Left lung (tissue), 10 donors: ENCODE measurements around the gene NOX5. TPM values are rescaled to one million over a fixed set of nuclear protein-coding genes. Genes with fewer than 3 reads are reported as not detected.

ENCODE experiments used
- ATAC-seq: fragments of 200-7000 bp; cut with Tn5 transposase; one replicate; pipeline ENCODE4 v1.9.1; 2020; ENCODE audit warnings: moderate library complexity
- DNase-seq, 4 donors: peaks; one replicate each; pipeline ENCODE4 v3.0.0-alpha.2; 2013 to 2020
- H3K27ac ChIP-seq, 2 donors: fragments of 200-600 bp; sonication (generic) in 1 of 2; one replicate each; pipeline versions ENCODE4 v1.5.0 to v1.8.0; 2020 to 2021
- H3K27me3 ChIP-seq, 2 donors: fragments of 200-600 bp; sonication (generic) in 1 of 2; one replicate each; pipeline versions ENCODE4 v1.5.0 to v1.8.0; 2020 to 2021
- H3K36me3 ChIP-seq, 2 donors: fragments of 200-600 bp; sonication (generic) in 1 of 2; one replicate each; pipeline versions ENCODE4 v1.5.0 to v1.8.0; 2020 to 2021
- H3K4me1 ChIP-seq, 2 donors: fragments of 200-600 bp; one replicate each; pipeline ENCODE4 v1.8.0; 2021
- H3K4me3 ChIP-seq, 2 donors: fragments of 200-600 bp; sonication (generic) in 1 of 2; one replicate each; pipeline versions ENCODE4 v1.5.0 to v1.8.0; 2020 to 2021; ENCODE audit warnings: mild to moderate bottlenecking in 1 of 2
- H3K9me3 ChIP-seq, 2 donors: fragments of 200-600 bp; sonication (generic) in 1 of 2; one replicate each; pipeline versions ENCODE4 v1.5.0 to v1.8.0; 2020 to 2021
- CTCF ChIP-seq, 2 donors: fragments of 200-600 bp; sonication (generic) in 1 of 2; IDR thresholded peaks; one replicate each; pipeline versions ENCODE4 v1.5.0 to v1.8.0; 2021; ENCODE audit warnings: antibody characterized with exemption in 2 of 2
- intact Hi-C, 2 donors: fragments of 100-400 bp; cut with DNase I; formaldehyde crosslinking; loops; one replicate each; pipeline versions ENCODE4 v1.11.2 to v1.14.2; 2022
- polyA plus RNA-seq, 6 donors: library from polyadenylated mRNA; unstranded; fragments of 120-200 nt; gene quantifications; one replicate each; pipeline ENCODE4 v1.2.1, GENCODE V29; 2013; ENCODE audit not compliant: insufficient read length in 6 of 6
- total RNA-seq, 2 donors: library from RNA; stranded (reverse); fragmentation: NEBNext Ultra II Directional; extraction: Animal tissue kit (Norgen Biotek cat#: 25700); gene quantifications; one replicate each; pipeline ENCODE4 v1.2.1, GENCODE V29; 2021
- donor health status: DM: no; HTN: yes; CAD: no.
- donor health status: DM: no; HTN: no; CAD: no.

NOX5 gene
- total and polyA plus RNA-seq, 8 donors, result 0.16 to 0.83 (median 0.41) TPM

- H3K27ac ChIP-seq, result peak overlapping the region; percentile 57 to 73
- H3K36me3 ChIP-seq, result no peaks in the 10 kb centered on the region
- TF ChIP-seq CTCF (IDR thresholded peaks at IDR 0.05), result no peak
- no peak overlapping the region for H3K4me3 ChIP-seq
- no peaks in the 10 kb centered on the region for H3K9me3 ChIP-seq
- peaks cover 3 to 21% of the 10 kb centered on the region in 2 donors for H3K4me1 ChIP-seq
- DNase-seq (peak in 2 of 4 donors; percentile 54 to 81), ATAC-seq (peak; percentile 56)
- intact Hi-C loops, result no loop called here
- H3K27me3 ChIP-seq, result no peaks in the 10 kb centered on the region
Measured at GRCh38 chr15:69081310-69082004, 67.0 kb downstream of the NOX5 start.

- DNase-seq, result peak in 2 of 4 donors; percentile 71 to 79
- TF ChIP-seq CTCF (IDR thresholded peaks at IDR 0.05), result no peak
- ATAC-seq, result peak; percentile 58
- no peak overlapping the region for H3K4me3 ChIP-seq
- H3K36me3 ChIP-seq, result no peaks in the 10 kb centered on the region
- H3K4me1 ChIP-seq, result peaks cover 3 to 21% of the 10 kb centered on the region in 2 donors
- H3K27me3 ChIP-seq, result peaks cover 0 to under 1% of the 10 kb centered on the region in 2 donors
- intact Hi-C loops, result no loop called here
- peak overlapping the region; percentile 57 to 73 for H3K27ac ChIP-seq
- H3K9me3 ChIP-seq, result no peaks in the 10 kb centered on the region
Measured at GRCh38 chr15:69082021-69082502, 67.6 kb downstream of the NOX5 start.

GRCh38 chr15:69082554-69082953 is 68.1 kb downstream of the NOX5 start:
- Histone ChIP-seq H3K9me3 (no peaks in the 10 kb centered on the region), H3K27ac (peak overlapping the region; percentile 57 to 73), H3K36me3 (no peaks in the 10 kb centered on the region), H3K27me3 (peaks cover 0 to 3% of the 10 kb centered on the region in 2 donors), H3K4me1 (peaks cover 3 to 21% of the 10 kb centered on the region in 2 donors), H3K4me3 (no peak overlapping the region)
- intact Hi-C loops, result no loop called here
- DNase-seq (no peak), ATAC-seq (peak; percentile 11)
- no peak for TF ChIP-seq CTCF (IDR thresholded peaks at IDR 0.05)

- Histone ChIP-seq H3K9me3 (no peaks in the 10 kb centered on the region), H3K27me3 (peaks cover 0 to 3% of the 10 kb centered on the region in 2 donors), H3K36me3 (no peaks in the 10 kb centered on the region), H3K27ac (no peak overlapping the region), H3K4me3 (no peak overlapping the region), H3K4me1 (peaks cover 3 to 21% of the 10 kb centered on the region in 2 donors)
- intact Hi-C loops, result no loop called here
- no peak for TF ChIP-seq CTCF (IDR thresholded peaks at IDR 0.05)
- DNase-seq (no peak), ATAC-seq (no peak)
Measured at GRCh38 chr15:69084404-69085030, 70.0 kb downstream of the NOX5 start.
